Measurements from ENCODE around the gene XXYLT1.
A peak's percentile ranks its signal among the peaks of the same experiment; 100 is the strongest.

XXYLT1 gene

GRCh38 chr3:195129644-195130492, 141.1 kb downstream of the XXYLT1 start:
- TF ChIP-seq CTCF (conservative IDR thresholded peaks at IDR 0.05; ENCODE audit: control insufficient read depth, insufficient read depth, low read depth, low read length): no peak
- no peak overlapping the region for H3K4me3 ChIP-seq (ENCODE audit: control insufficient read depth, low read depth, low read length)

GRCh38 chr3:195129072-195129643, 141.8 kb downstream of the XXYLT1 start:
- no peak for TF ChIP-seq CTCF (conservative IDR thresholded peaks at IDR 0.05; ENCODE audit: control insufficient read depth, insufficient read depth, low read depth, low read length)
- DNase-seq (ENCODE audit: low read depth): no peak

More at GRCh38 chr3:195129644-195130492, 141.1 kb downstream of the XXYLT1 start:
- DNase-seq (ENCODE audit: low read depth): peak; percentile 63

GRCh38 chr3:195128255-195129071, 142.5 kb downstream of the XXYLT1 start:
- no peak for TF ChIP-seq CTCF (conservative IDR thresholded peaks at IDR 0.05; ENCODE audit: control insufficient read depth, insufficient read depth, low read depth, low read length)
- no peak overlapping the region for H3K4me3 ChIP-seq (ENCODE audit: control insufficient read depth, low read depth, low read length)
- peak; percentile 56 for DNase-seq (ENCODE audit: low read depth)

More at GRCh38 chr3:195129072-195129643, 141.8 kb downstream of the XXYLT1 start:
- H3K4me3 ChIP-seq (ENCODE audit: control insufficient read depth, low read depth, low read length): no peak overlapping the region

- TF ChIP-seq CTCF (conservative IDR thresholded peaks at IDR 0.05; ENCODE audit: control insufficient read depth, insufficient read depth, low read depth, low read length): no peak
- H3K4me3 ChIP-seq (ENCODE audit: control insufficient read depth, low read depth, low read length): no peak overlapping the region
- DNase-seq (ENCODE audit: low read depth): no peak
Measured at GRCh38 chr3:195126056-195126605, 144.8 kb downstream of the XXYLT1 start.

GRCh38 chr3:195125646-195126045, 145.3 kb downstream of the XXYLT1 start:
- no peak for TF ChIP-seq CTCF (conservative IDR thresholded peaks at IDR 0.05; ENCODE audit: control insufficient read depth, insufficient read depth, low read depth, low read length)
- no peak overlapping the region for H3K4me3 ChIP-seq (ENCODE audit: control insufficient read depth, low read depth, low read length)
- no peak for DNase-seq (ENCODE audit: low read depth)

GRCh38 chr3:195124378-195124992, 146.5 kb downstream of the XXYLT1 start:
- no peak for TF ChIP-seq CTCF (conservative IDR thresholded peaks at IDR 0.05; ENCODE audit: control insufficient read depth, insufficient read depth, low read depth, low read length)
- no peak for DNase-seq (ENCODE audit: low read depth)
- H3K4me3 ChIP-seq (ENCODE audit: control insufficient read depth, low read depth, low read length): no peak overlapping the region

Measured in fibroblast of mammary gland (primary cell).